B cell (primary cell): ENCODE data around the gene UTP3. TPM values are rescaled to one million over a fixed set of nuclear protein-coding genes. Genes with fewer than 3 reads are reported as not detected.
"Not testable (repeated sequence)": the region's sequence is repeated elsewhere in the genome, so short reads cannot be mapped to it uniquely, and the experiment has no call there.

ENCODE experiments used
- ATAC-seq: fragments of 200-7000 bp; cut with Tn5 transposase; one replicate; pipeline ENCODE4 v1.10.0; 2021; ENCODE audit warnings: low read depth, mild to moderate bottlenecking, moderate number of reproducible peaks, moderate library complexity
- CTCF ChIA-PET: fragments of 350-600 bp; sonication (Branson Sonifier 250); formaldehyde crosslinking; loops from one replicate; lab custom pipeline; 2021; ENCODE audit warnings: antibody characterized with exemption, inconsistent platforms; lab: Charles Lee
- POLR2A ChIA-PET: fragments of 350-600 bp; sonication (Branson Sonifier 250); formaldehyde crosslinking; loops from one replicate; lab custom pipeline; 2021; ENCODE audit warnings: antibody characterized with exemption; lab: Charles Lee
- DNase-seq: peaks from one replicate; pipeline ENCODE4 v3.0.0; 2013
- H2AFZ ChIP-seq: 2 replicates; pipeline ENCODE4 v1.6.1; 2012; ENCODE audit warnings: mild to moderate bottlenecking, low read depth, low read length; ENCODE audit not compliant: insufficient read depth, poor library complexity, severe bottlenecking
- H3K27ac ChIP-seq, 2 donors: 1 replicate in 1 of 2; 2 replicates in 1 of 2; pipeline ENCODE4 v1.5.1; 2012 to 2013; ENCODE audit warnings: low read length in 2 of 2, mild to moderate bottlenecking in 2 of 2, moderate library complexity in 1 of 2
- H3K27me3 ChIP-seq, 4 experiments: fragments of 200-600 bp in 1 of 4; sonication (generic) in 1 of 4; replicated peaks in 1 of 4; 1 replicate in 2 of 4; 2 replicates in 2 of 4; pipeline versions ENCODE4 v1.6.1 to v1.7.0; 2013 to 2016; ENCODE audit warnings: low read length in 3 of 4, mild to moderate bottlenecking in 2 of 4, mixed read lengths in 1 of 4, moderate library complexity in 1 of 4; ENCODE audit not compliant: insufficient read depth in 4 of 4, control insufficient read depth in 3 of 4; ENCODE audit errors: control extremely low read depth in 1 of 4
- H3K36me3 ChIP-seq, 2 experiments: replicated peaks in 1 of 2; 1 replicate in 1 of 2; 2 replicates in 1 of 2; pipeline versions ENCODE4 v1.6.1 to v1.7.1; 2013; ENCODE audit warnings: low read length in 1 of 2; ENCODE audit not compliant: insufficient read depth in 2 of 2, control insufficient read depth in 1 of 2; ENCODE audit errors: control extremely low read depth in 1 of 2, extremely low read depth in 1 of 2
- H3K4me1 ChIP-seq, 2 donors: fragments of 200-600 bp in 1 of 2; sonication (generic) in 1 of 2; 1 replicate in 1 of 2; 2 replicates in 1 of 2; pipeline versions ENCODE4 v1.5.1 to v1.6.1; 2013 to 2017; ENCODE audit warnings: low read length in 2 of 2; ENCODE audit not compliant: control insufficient read depth in 2 of 2, insufficient read depth in 2 of 2
- H3K4me2 ChIP-seq: replicated peaks from 2 replicates; pipeline ENCODE3; 2012; ENCODE audit warnings: mild to moderate bottlenecking, low read depth, low read length; ENCODE audit not compliant: poor library complexity, severe bottlenecking
- H3K4me3 ChIP-seq, 5 experiments: fragments of 200-600 bp in 1 of 5; sonication (generic) in 1 of 5; 1 replicate in 3 of 5; 2 replicates in 2 of 5; pipeline versions ENCODE4 v1.5.1 to v1.7.0; 2011 to 2016; ENCODE audit warnings: low read length in 4 of 5, mild to moderate bottlenecking in 4 of 5, low read depth in 2 of 5, control low read depth in 1 of 5, moderate library complexity in 1 of 5; ENCODE audit not compliant: insufficient read depth in 1 of 5; ENCODE audit errors: control extremely low read depth in 1 of 5, extremely low read depth in 1 of 5
- H3K79me2 ChIP-seq: fragments of 200-600 bp; sonication (generic); one replicate; pipeline ENCODE4 v1.6.0; 2016; ENCODE audit warnings: low read length; ENCODE audit not compliant: control insufficient read depth, insufficient read depth
- H3K9ac ChIP-seq: fragments of 200-600 bp; sonication (generic); 2 replicates; pipeline ENCODE4 v1.6.1; 2017; ENCODE audit warnings: mild to moderate bottlenecking, low read length, moderate library complexity
- H3K9me3 ChIP-seq, 3 donors: one replicate each; pipeline versions ENCODE4 v1.6.1 to v1.7.1; 2013; ENCODE audit warnings: low read length in 2 of 3; ENCODE audit not compliant: control insufficient read depth in 2 of 3, insufficient read depth in 1 of 3; ENCODE audit errors: control extremely low read depth in 1 of 3
- H4K20me1 ChIP-seq: 2 replicates; pipeline ENCODE4 v1.6.0; 2012; ENCODE audit warnings: mild to moderate bottlenecking, low read length; ENCODE audit not compliant: insufficient read depth, control insufficient read depth, poor library complexity, severe bottlenecking
- H3K27ac Mint-ChIP-seq: one replicate; pipeline ENCODE4 v1.8.0; 2021; ENCODE audit warnings: mixed read lengths
- H3K27me3 Mint-ChIP-seq: one replicate; pipeline ENCODE4 v1.8.0; 2021; ENCODE audit warnings: mixed read lengths
- H3K4me1 Mint-ChIP-seq: one replicate; pipeline ENCODE4 v1.8.0; 2021; ENCODE audit warnings: mixed read lengths
- H3K4me3 Mint-ChIP-seq: one replicate; pipeline ENCODE4 v1.8.0; 2021; ENCODE audit warnings: mixed read lengths
- H3K9me3 Mint-ChIP-seq: one replicate; pipeline ENCODE4 v1.8.0; 2022; ENCODE audit warnings: mixed read lengths; ENCODE audit not compliant: insufficient read depth
- EZH2 ChIP-seq: IDR thresholded peaks from 2 replicates; pipeline ENCODE4 v1.6.1; 2012; ENCODE audit warnings: borderline replicate concordance, low read depth, mild to moderate bottlenecking, moderate library complexity, low read length; ENCODE audit not compliant: insufficient read depth, poor library complexity, severe bottlenecking
- WGBS: methylation state at CpG from one replicate; pipeline ENCODE4 v1.1.5; 2013; ENCODE audit warnings: missing lambda C conversion rate; ENCODE audit not compliant: insufficient coverage; 5-methylcytosine and 5-hydroxymethylcytosine counted together
- intact Hi-C: fragments of 100-400 bp; cut with micrococcal nuclease; formaldehyde crosslinking; loops from one replicate; pipeline ENCODE4 v1.10.0; 2022
- polyA plus RNA-seq: library from polyadenylated mRNA; depleted of rRNA; stranded (reverse); fragments of >200 nt; gene quantifications from 2 replicates; pipeline ENCODE4 v1.2.3, GENCODE V29; 2012
- total RNA-seq, 2 donors: library from RNA; stranded (reverse); fragments of 120-200 nt in 1 of 2; gene quantifications; 1 replicate in 1 of 2; 2 replicates in 1 of 2; pipeline versions ENCODE4 v1.2.3 to v1.2.4, GENCODE V29; 2013 to 2022
- TF ChIP-seq, protein P1 (sequence below): fragments of 200-600 bp; IDR thresholded peaks from one replicate; pipeline ENCODE4 v1.8.0; 2022; ENCODE audit warnings: antibody characterized with exemption, mild to moderate bottlenecking

Gene UTP3
- total and polyA plus RNA-seq, 2 donors (not counting 1 experiment from before 2014, with no cell fraction given) = 6.2 to 42.2 TPM

DNA sequence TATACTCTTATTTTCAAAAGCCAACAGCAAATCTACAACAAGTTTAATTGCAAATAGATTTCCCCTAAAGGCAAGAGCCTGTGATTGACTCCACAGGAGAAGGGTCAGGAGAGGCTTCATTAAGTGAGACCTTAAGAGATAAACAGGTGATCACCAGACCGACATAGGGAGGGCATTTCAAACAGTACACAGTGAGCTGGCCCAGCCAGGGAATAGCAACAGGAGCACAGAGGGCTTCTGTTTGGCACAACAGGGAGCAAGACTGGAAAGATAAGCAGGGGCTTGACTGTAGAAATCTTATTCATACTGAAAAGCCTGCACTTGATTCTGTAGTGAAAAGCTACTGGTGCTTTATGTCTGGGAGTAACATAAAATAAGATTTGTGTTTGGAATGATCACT lies 37.3 kb downstream of the UTP3 start:
- no peaks in the 10 kb centered on the region for H3K9me3 ChIP-seq
- no peak overlapping the region for H3K27ac ChIP-seq
- Mint-ChIP-seq H3K27ac (no peak overlapping the region), H3K4me3 (no peak overlapping the region), H3K4me1 (peaks cover 2% of the 10 kb centered on the region), H3K27me3 (no peaks in the 10 kb centered on the region), H3K9me3 (no peaks in the 10 kb centered on the region)
- 100% methylated on average over 1 of the region's 1 CpG for whole genome bisulfite sequencing
- H3K79me2 ChIP-seq = peaks cover 89% of the 10 kb centered on the region
- TF ChIP-seq, protein P1, sequence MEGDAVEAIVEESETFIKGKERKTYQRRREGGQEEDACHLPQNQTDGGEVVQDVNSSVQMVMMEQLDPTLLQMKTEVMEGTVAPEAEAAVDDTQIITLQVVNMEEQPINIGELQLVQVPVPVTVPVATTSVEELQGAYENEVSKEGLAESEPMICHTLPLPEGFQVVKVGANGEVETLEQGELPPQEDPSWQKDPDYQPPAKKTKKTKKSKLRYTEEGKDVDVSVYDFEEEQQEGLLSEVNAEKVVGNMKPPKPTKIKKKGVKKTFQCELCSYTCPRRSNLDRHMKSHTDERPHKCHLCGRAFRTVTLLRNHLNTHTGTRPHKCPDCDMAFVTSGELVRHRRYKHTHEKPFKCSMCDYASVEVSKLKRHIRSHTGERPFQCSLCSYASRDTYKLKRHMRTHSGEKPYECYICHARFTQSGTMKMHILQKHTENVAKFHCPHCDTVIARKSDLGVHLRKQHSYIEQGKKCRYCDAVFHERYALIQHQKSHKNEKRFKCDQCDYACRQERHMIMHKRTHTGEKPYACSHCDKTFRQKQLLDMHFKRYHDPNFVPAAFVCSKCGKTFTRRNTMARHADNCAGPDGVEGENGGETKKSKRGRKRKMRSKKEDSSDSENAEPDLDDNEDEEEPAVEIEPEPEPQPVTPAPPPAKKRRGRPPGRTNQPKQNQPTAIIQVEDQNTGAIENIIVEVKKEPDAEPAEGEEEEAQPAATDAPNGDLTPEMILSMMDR = no peak
- no peak for TF ChIP-seq EZH2
- DNase-seq (no peak), ATAC-seq (no peak)
- H3K36me3 ChIP-seq = no peaks in the 10 kb centered on the region
- no peak overlapping the region for H3K9ac ChIP-seq
- ChIA-PET CTCF (interaction anchor here (0.6 to 1.0 kb wide), 4 partner anchors 9 to 208 kb away, joined by 3 to 4 read pairs (median 4); no protein-coding TSS in a partner anchor), POLR2A (no interaction called here)
- H4K20me1 ChIP-seq = no peaks in the 10 kb centered on the region
- H2AFZ ChIP-seq = no peak overlapping the region
- no peak overlapping the region for H3K4me2 ChIP-seq
- H3K27me3 ChIP-seq = no peaks in the 10 kb centered on the region
- intact Hi-C loops = no loop called here
- H3K4me1 ChIP-seq = peaks cover 0 to under 1% of the 10 kb centered on the region in 2 donors
- H3K4me3 ChIP-seq = no peak overlapping the region

DNA sequence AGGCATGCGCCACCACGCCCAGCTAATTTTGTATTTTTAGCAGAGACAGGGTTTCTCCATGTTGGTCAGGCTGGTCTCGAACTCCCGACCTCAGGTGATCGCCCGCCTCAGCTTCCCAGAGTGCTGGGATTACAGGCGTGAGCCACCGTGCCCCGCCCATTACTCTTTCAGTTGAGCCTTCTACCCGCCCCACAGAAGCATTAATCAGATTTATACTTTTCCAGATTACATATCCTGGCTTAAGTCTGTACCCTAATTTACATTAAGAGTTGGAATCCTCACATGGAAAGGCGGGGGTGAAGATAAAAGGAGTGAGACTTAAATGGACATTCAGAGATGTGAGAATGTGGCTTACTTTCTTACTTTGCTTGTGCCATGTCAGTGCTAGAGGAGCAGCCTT lies 38.2 kb downstream of the UTP3 start:
- H2AFZ ChIP-seq, H3K27me3 ChIP-seq, intact Hi-C loops, H3K9me3 ChIP-seq, H3K4me3 Mint-ChIP-seq, POLR2A ChIA-PET, H3K4me2 ChIP-seq, H3K4me1 ChIP-seq, H4K20me1 ChIP-seq, H3K27ac Mint-ChIP-seq, H3K9ac ChIP-seq, H3K36me3 ChIP-seq, H3K27ac ChIP-seq, H3K9me3 Mint-ChIP-seq, ATAC-seq, DNase-seq, H3K27me3 Mint-ChIP-seq, H3K4me1 Mint-ChIP-seq, H3K4me3 ChIP-seq: not testable (repeated sequence)
- WGBS = 100% methylated on average over 4 of the region's 11 CpGs
- CTCF ChIA-PET = interaction anchor here (1.0 kb wide), 1 partner anchor 9 kb away, joined by 3 read pairs; no protein-coding TSS in a partner anchor
- H3K79me2 ChIP-seq = peaks cover 91% of the 10 kb centered on the region
